NT2/D1 (cell line): Measurements from ENCODE around the gene FBXO11.

Experiments used
- SUZ12 ChIP-seq: IDR thresholded peaks from 2 replicates; pipeline ENCODE4 v1.6.1; 2011; ENCODE audit not compliant: insufficient read length, insufficient read depth; ENCODE audit errors: extremely low read depth
- ZNF274 ChIP-seq: IDR thresholded peaks from 2 replicates; pipeline ENCODE4 v1.6.1; 2011; ENCODE audit warnings: mild to moderate bottlenecking, low read depth, low read length

DNA sequence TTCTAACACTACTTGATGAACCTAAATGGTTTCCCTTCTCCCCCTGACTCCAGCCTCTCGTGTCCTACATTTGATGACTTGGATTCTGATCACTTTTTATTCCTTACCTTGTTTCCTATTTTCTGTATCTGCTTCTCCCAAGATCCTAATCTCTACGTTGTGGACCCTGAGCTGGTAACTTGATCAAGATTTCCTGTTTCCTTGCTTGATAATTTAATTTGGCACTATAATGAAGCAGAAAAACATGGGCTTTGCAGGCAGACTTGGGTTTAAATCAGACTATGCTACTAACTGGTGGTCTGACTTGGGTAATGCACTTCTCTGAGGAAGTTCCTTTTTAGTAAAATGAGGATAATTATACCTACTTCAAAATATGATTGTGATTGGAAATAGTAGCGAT, 11.7 kb upstream of the FBXO11 start:
- no peak for TF ChIP-seq SUZ12
- no peak for TF ChIP-seq ZNF274
